OCI-LY3 (cell line): ENCODE measurements around the gene RSRC2.

Experiments used
- H2AFZ ChIP-seq: fragments of 200-600, 300-600 bp; shearing (Covaris generic); 2 replicates; pipeline ENCODE4 v1.6.0; 2014; ENCODE audit warnings: antibody characterized with exemption, low read depth, low read length
- H3K27ac ChIP-seq: fragments of 200-600, 300-600 bp; sonication (generic); 2 replicates; pipeline ENCODE4 v1.5.1; 2014; ENCODE audit warnings: mild to moderate bottlenecking, low read length, moderate library complexity, mixed read lengths
- H3K27me3 ChIP-seq: fragments of 200-600, 300-600 bp; sonication (generic); 2 replicates; pipeline ENCODE4 v1.6.1; 2014; ENCODE audit warnings: low read depth, low read length, mixed read lengths
- H3K36me3 ChIP-seq: fragments of 200-600, 300-600 bp; sonication (generic); replicated peaks from 2 replicates; pipeline ENCODE3; 2014; ENCODE audit warnings: low read depth, low read length, mixed read lengths
- H3K4me1 ChIP-seq: fragments of 300-600, 200-600 bp; sonication (generic); 2 replicates; pipeline ENCODE4 v1.6.1; 2014; ENCODE audit warnings: low read length, mixed read lengths
- H3K4me2 ChIP-seq: fragments of 200-600, 300-600 bp; sonication (generic); 2 replicates; pipeline ENCODE4 v1.6.1; 2014; ENCODE audit warnings: low read length, mixed read lengths
- H3K4me3 ChIP-seq: fragments of 300-600, 200-600 bp; sonication (generic); 2 replicates; pipeline ENCODE4 v1.5.1; 2014; ENCODE audit warnings: antibody characterized with exemption, mild to moderate bottlenecking, low read length, moderate library complexity
- H3K79me2 ChIP-seq: fragments of 300-600, 200-600 bp; shearing (Covaris generic); 2 replicates; pipeline ENCODE4 v1.6.1; 2014; ENCODE audit warnings: mild to moderate bottlenecking, low read length, mixed read lengths
- H3K9ac ChIP-seq: fragments of 300-600, 200-600 bp; shearing (Covaris generic); 2 replicates; pipeline ENCODE4 v1.6.0; 2014; ENCODE audit warnings: mild to moderate bottlenecking, low read length, moderate library complexity
- H3K9me3 ChIP-seq: fragments of 200-600, 300-600 bp; shearing (Covaris generic); 2 replicates; pipeline ENCODE4 v1.6.1; 2014; ENCODE audit warnings: low read length, mixed read lengths; ENCODE audit not compliant: insufficient read depth
- H4K20me1 ChIP-seq: fragments of 200-600, 300-600 bp; sonication (generic); 2 replicates; pipeline ENCODE4 v1.6.1; 2016; ENCODE audit warnings: low read length, mixed read lengths; ENCODE audit not compliant: insufficient read depth
- EZH2phosphoT487 ChIP-seq: fragments of 200-600 bp; shearing (Covaris generic); IDR thresholded peaks from 2 replicates; pipeline ENCODE4 v1.6.1; 2018; ENCODE audit warnings: antibody characterized with exemption, mixed run types, low read depth
- TF ChIP-seq, protein P1 (sequence below): fragments of 200-600, 300-600 bp; sonication (generic); IDR thresholded peaks from 2 replicates; pipeline ENCODE4 v1.5.1; 2014; ENCODE audit warnings: antibody characterized with exemption, low read length, low read depth

Gene RSRC2

DNA sequence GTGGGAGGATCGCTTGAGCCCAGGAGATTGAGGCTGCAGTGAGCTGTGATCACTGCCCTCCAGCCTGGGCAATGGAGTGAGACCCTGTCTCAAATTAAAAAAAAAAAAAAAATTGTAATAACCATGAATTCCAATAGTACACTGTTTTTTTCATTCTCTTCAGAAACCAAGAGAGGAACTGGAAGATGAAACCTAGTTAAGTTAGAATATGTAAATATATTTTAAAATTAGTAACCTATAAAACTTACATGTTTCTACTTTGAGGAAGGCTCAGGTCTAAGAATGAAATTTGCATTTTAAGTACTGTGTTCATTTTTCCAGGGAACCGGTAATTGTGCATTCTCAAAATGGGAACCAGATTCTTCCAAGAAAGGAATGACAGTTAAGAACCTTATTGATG lies 19.1 kb upstream of the RSRC2 start:
- Histone ChIP-seq H3K9me3 (no peaks in the 10 kb centered on the region), H3K9ac (peak overlapping the region; percentile 54; the same call in 1 of the 2 replicates), H3K4me3 (peak overlapping the region; percentile 40), H3K4me2 (peak overlapping the region; percentile 61), H3K36me3 (peaks cover 36% of the 10 kb centered on the region), H2AFZ (no peak overlapping the region), H3K4me1 (peaks cover 45% of the 10 kb centered on the region), H3K27me3 (no peaks in the 10 kb centered on the region), H4K20me1 (no peaks in the 10 kb centered on the region), H3K79me2 (peaks cover 5% of the 10 kb centered on the region), H3K27ac (peak overlapping the region; percentile 95)
- TF ChIP-seq, protein P1, sequence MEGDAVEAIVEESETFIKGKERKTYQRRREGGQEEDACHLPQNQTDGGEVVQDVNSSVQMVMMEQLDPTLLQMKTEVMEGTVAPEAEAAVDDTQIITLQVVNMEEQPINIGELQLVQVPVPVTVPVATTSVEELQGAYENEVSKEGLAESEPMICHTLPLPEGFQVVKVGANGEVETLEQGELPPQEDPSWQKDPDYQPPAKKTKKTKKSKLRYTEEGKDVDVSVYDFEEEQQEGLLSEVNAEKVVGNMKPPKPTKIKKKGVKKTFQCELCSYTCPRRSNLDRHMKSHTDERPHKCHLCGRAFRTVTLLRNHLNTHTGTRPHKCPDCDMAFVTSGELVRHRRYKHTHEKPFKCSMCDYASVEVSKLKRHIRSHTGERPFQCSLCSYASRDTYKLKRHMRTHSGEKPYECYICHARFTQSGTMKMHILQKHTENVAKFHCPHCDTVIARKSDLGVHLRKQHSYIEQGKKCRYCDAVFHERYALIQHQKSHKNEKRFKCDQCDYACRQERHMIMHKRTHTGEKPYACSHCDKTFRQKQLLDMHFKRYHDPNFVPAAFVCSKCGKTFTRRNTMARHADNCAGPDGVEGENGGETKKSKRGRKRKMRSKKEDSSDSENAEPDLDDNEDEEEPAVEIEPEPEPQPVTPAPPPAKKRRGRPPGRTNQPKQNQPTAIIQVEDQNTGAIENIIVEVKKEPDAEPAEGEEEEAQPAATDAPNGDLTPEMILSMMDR, result no peak
- TF ChIP-seq EZH2phosphoT487, result no peak

GRCh38 chr12:122544537-122544936 lies 17.8 kb upstream of the RSRC2 start:
- peak overlapping the region; percentile 95 for H3K27ac ChIP-seq
- H3K36me3 ChIP-seq, result peaks cover 34% of the 10 kb centered on the region
- H3K9ac ChIP-seq, result peak overlapping the region; percentile 54
- TF ChIP-seq EZH2phosphoT487, result no peak
- no peak overlapping the region for H2AFZ ChIP-seq
- peak overlapping the region; percentile 34 for H3K4me3 ChIP-seq
- peaks cover 52% of the 10 kb centered on the region for H3K4me1 ChIP-seq
- H3K27me3 ChIP-seq, result no peaks in the 10 kb centered on the region
- peak overlapping the region; percentile 66 for H3K4me2 ChIP-seq
- H4K20me1 ChIP-seq, result no peaks in the 10 kb centered on the region
- H3K79me2 ChIP-seq, result peaks cover 5% of the 10 kb centered on the region
- H3K9me3 ChIP-seq, result no peaks in the 10 kb centered on the region

DNA sequence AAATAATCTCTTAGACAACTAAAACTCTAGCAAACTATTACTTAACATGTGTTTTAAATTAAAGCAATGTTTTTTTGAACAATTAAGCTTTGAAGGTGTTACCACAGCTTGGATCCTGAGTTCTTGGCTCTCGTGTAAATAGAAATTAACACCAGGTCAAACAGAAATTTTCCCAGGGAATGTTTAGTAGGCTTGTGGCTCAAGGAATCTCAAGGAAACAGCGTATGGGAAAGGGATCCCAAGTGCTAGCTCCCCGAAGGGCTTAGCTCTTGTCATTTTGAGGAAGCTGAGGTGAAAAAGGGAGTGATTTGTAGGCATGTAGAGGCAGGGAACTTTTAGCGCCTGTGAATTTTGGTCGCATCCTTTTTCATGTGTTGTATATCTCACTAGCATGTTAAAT lies 11.8 kb upstream of the RSRC2 start:
- Histone ChIP-seq H3K36me3 (peaks cover 52% of the 10 kb centered on the region), H4K20me1 (0 out of 2 replicates have a peak, but pooled peaks cover under 1% of the 10 kb centered on the region), H3K9ac (no peak overlapping the region), H3K27ac (no peak overlapping the region), H3K4me2 (no peak overlapping the region), H3K9me3 (no peaks in the 10 kb centered on the region), H3K79me2 (peaks cover 17% of the 10 kb centered on the region), H3K4me3 (no peak overlapping the region), H3K27me3 (no peaks in the 10 kb centered on the region), H2AFZ (no peak overlapping the region), H3K4me1 (peaks cover 13% of the 10 kb centered on the region)
- no peak for TF ChIP-seq EZH2phosphoT487
- TF ChIP-seq, protein P1, result no peak

- Histone ChIP-seq H3K4me3 (no peak overlapping the region), H3K4me2 (no peak overlapping the region), H3K9ac (no peak overlapping the region), H3K27ac (no peak overlapping the region), H3K36me3 (peaks cover 56% of the 10 kb centered on the region), H3K27me3 (no peaks in the 10 kb centered on the region), H3K79me2 (peaks cover 25% of the 10 kb centered on the region), H3K9me3 (no peaks in the 10 kb centered on the region), H2AFZ (no peak overlapping the region), H4K20me1 (peaks cover 8% of the 10 kb centered on the region; the same call in 1 of the 2 replicates), H3K4me1 (peaks cover 8% of the 10 kb centered on the region)
- TF ChIP-seq EZH2phosphoT487, result no peak
- TF ChIP-seq, protein P1, result no peak
These were observed 10.3 kb upstream of the RSRC2 start for GRCh38 chr12:122537021-122537420.
